Neutrophil (primary cell): ENCODE measurements around the gene ATP8B4.

ENCODE experiments used
- H3K27ac ChIP-seq: fragments of 200-600 bp; sonication (generic); 2 replicates; pipeline ENCODE4 v1.5.1; 2016; ENCODE audit warnings: mild to moderate bottlenecking, moderate library complexity
- H3K27me3 ChIP-seq: fragments of 200-600 bp; sonication (generic); 2 replicates; pipeline ENCODE4 v1.6.0; 2016; ENCODE audit warnings: mild to moderate bottlenecking
- H3K36me3 ChIP-seq: fragments of 200-600 bp; sonication (generic); 2 replicates; pipeline ENCODE4 v1.5.1; 2017
- H3K4me1 ChIP-seq, 2 experiments: fragments of 200-600 bp in 1 of 2; sonication (generic) in 1 of 2; 1 replicate in 1 of 2; 2 replicates in 1 of 2; pipeline versions ENCODE4 v1.5.1 to v1.6.1; 2013 to 2016; ENCODE audit warnings: low read depth in 1 of 2, low read length in 1 of 2, mild to moderate bottlenecking in 1 of 2, moderate library complexity in 1 of 2; ENCODE audit not compliant: control insufficient read depth in 1 of 2, insufficient read depth in 1 of 2
- H3K4me3 ChIP-seq, 2 experiments: fragments of 200-600 bp in 1 of 2; sonication (generic) in 1 of 2; 1 replicate in 1 of 2; 2 replicates in 1 of 2; pipeline ENCODE4 v1.5.1; 2013 to 2016; ENCODE audit warnings: low read depth in 1 of 2, low read length in 1 of 2, mild to moderate bottlenecking in 1 of 2, moderate library complexity in 1 of 2
- H3K9me3 ChIP-seq: fragments of 200-600 bp; sonication (generic); 2 replicates; pipeline ENCODE4 v1.5.1; 2016
- TF ChIP-seq, protein P1 (sequence below): fragments of 200-600 bp; sonication (generic); IDR thresholded peaks from 2 replicates; pipeline ENCODE4 v1.5.1; 2016; ENCODE audit warnings: antibody characterized with exemption

ATP8B4 gene

GRCh38 chr15:49905221-49905620, 213.8 kb downstream of the ATP8B4 start:
- Histone ChIP-seq H3K9me3 (no peaks in the 10 kb centered on the region), H3K36me3 (peaks cover 12% of the 10 kb centered on the region), H3K4me3 (no peak overlapping the region), H3K27ac (peak overlapping the region; percentile 72), H3K27me3 (no peaks in the 10 kb centered on the region), H3K4me1 (peaks cover 13 to 17% of the 10 kb centered on the region in 2 experiments)
- TF ChIP-seq, protein P1, sequence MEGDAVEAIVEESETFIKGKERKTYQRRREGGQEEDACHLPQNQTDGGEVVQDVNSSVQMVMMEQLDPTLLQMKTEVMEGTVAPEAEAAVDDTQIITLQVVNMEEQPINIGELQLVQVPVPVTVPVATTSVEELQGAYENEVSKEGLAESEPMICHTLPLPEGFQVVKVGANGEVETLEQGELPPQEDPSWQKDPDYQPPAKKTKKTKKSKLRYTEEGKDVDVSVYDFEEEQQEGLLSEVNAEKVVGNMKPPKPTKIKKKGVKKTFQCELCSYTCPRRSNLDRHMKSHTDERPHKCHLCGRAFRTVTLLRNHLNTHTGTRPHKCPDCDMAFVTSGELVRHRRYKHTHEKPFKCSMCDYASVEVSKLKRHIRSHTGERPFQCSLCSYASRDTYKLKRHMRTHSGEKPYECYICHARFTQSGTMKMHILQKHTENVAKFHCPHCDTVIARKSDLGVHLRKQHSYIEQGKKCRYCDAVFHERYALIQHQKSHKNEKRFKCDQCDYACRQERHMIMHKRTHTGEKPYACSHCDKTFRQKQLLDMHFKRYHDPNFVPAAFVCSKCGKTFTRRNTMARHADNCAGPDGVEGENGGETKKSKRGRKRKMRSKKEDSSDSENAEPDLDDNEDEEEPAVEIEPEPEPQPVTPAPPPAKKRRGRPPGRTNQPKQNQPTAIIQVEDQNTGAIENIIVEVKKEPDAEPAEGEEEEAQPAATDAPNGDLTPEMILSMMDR, result no peak

DNA sequence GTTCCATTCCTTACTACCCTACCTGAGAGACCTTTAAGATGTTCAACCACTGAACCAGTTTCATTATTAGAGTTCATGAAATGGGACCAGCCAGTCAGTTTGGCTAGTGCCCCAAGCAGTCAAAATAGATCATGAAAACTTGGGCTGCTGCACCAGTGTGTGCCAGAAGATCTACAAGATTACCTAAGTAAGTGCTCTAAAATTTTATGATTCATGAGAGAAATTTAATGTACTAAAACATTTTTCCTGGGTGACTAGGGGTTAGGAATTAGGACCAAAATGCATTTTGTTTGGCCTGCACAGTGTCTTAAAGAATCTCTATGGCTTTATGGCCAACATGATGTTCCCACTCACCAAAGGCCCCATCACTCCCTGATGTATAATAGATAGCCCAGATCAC, 214.7 kb downstream of the ATP8B4 start:
- no peaks in the 10 kb centered on the region for H3K27me3 ChIP-seq
- H3K4me3 ChIP-seq, result no peak overlapping the region
- TF ChIP-seq, protein P1, result no peak
- peaks cover 19% of the 10 kb centered on the region for H3K36me3 ChIP-seq
- H3K4me1 ChIP-seq, result peaks cover 13 to 15% of the 10 kb centered on the region in 2 experiments
- H3K9me3 ChIP-seq, result no peaks in the 10 kb centered on the region
- peak overlapping the region; percentile 26 for H3K27ac ChIP-seq

DNA sequence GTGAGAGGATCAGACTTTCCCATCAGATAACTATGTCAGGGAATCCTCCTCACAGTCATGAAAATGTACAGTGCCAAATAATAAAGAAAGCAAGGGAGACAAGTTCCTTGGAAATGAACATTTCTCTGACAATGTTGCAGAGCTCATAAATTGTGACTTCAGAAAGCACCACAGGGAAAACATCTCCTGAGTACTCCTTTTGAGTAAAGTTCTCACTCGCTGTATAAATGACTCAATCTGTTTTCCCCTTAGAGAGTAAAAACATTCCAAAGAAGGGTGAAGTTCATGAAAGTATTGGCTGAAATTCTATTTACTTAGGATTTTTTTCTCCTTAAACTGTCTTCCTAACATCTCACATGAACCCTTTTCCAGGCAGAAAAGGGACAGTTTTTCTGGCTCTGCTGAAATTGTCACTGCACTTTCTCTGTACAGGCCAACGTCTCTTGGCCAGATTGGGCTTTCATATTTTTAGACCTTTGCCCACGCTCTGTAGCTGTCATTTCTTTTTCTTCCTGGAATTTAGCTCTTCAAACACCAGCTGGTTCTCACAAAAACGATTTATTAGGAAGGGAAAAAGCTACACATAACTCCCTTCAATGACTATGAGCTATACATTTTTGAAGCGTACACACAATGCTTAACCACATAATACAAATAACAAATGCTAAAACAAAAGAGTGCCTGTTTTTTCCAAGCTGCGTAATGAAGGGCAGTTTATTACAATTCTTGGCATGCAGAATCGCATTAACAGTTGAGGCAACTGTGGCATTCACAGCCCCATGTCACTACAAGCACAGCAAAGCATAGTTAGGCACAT, 216.1 kb downstream of the ATP8B4 start:
- Histone ChIP-seq H3K27me3 (no peaks in the 10 kb centered on the region), H3K9me3 (no peaks in the 10 kb centered on the region), H3K27ac (peak overlapping the region; percentile 31), H3K4me3 (no peak overlapping the region), H3K4me1 (peaks cover 3 to 4% of the 10 kb centered on the region in 2 experiments), H3K36me3 (peaks cover 29% of the 10 kb centered on the region)
- TF ChIP-seq, protein P1, result no peak

DNA sequence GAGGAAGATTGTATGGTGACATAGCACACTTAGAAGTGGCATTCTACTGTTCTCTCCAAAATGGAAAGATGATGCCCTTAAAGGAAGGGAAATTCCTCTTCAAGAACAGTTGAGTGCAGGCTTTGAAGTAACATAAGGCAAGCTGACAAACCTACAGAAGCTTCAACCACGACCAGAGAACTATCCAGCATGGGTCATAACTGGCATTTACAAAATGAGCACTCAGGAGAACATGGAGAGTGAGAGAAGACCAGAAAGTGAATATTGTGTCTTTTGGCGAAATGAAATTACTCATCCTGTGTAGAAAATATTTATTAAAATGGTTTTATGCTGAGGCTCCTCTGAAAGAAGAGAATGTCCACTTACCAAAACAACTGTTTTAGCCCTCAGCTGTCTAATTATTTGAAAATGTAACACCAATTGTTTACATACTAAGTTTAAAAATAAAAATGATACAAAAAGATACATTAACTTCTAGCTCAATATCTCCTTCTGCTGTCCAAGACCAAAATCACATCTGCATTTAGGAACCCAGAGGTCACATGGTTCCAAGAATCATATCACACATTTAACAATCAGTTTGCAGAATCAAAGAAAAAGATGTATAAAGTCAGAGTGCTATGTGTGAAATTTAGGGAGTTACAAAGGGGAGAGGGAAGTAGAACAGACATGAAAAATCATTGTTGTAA, 216.9 kb downstream of the ATP8B4 start:
- TF ChIP-seq, protein P1, result no peak
- H3K27ac ChIP-seq, result peak overlapping the region; percentile 31
- H3K9me3 ChIP-seq, result no peaks in the 10 kb centered on the region
- peaks cover 36% of the 10 kb centered on the region for H3K36me3 ChIP-seq
- H3K4me3 ChIP-seq, result no peak overlapping the region
- no peaks in the 10 kb centered on the region for H3K4me1 ChIP-seq
- no peaks in the 10 kb centered on the region for H3K27me3 ChIP-seq

GRCh38 chr15:49901321-49901720, 217.7 kb downstream of the ATP8B4 start:
- Histone ChIP-seq H3K27me3 (no peaks in the 10 kb centered on the region), H3K4me1 (no peaks in the 10 kb centered on the region)

More at GRCh38 chr15:49901321-49901720, 217.7 kb downstream of the ATP8B4 start:
- Histone ChIP-seq H3K9me3 (no peaks in the 10 kb centered on the region), H3K27ac (peak overlapping the region; percentile 36), H3K4me3 (no peak overlapping the region), H3K36me3 (peaks cover 44% of the 10 kb centered on the region)
- TF ChIP-seq, protein P1, result no peak
